Trophoblast cell (in vitro differentiated cells and primary cell): Measurements from ENCODE around the gene PSMD13.

Experiments
- DNase-seq, 2 donors: peaks; one replicate each; pipeline ENCODE4 v3.0.0-alpha.2; 2016
- H2AFZ ChIP-seq: 2 replicates; pipeline ENCODE4 v1.6.1; 2013; ENCODE audit warnings: low read length, moderate library complexity, mild to moderate bottlenecking; ENCODE audit not compliant: insufficient read depth, poor library complexity
- H2AK5ac ChIP-seq: 2 replicates; pipeline ENCODE4 v1.6.1; 2013; ENCODE audit warnings: mild to moderate bottlenecking, low read length
- H2BK120ac ChIP-seq: 2 replicates; pipeline ENCODE4 v1.6.1; 2013; ENCODE audit warnings: low read length, mild to moderate bottlenecking, moderate library complexity; ENCODE audit not compliant: insufficient read depth, poor library complexity
- H2BK12ac ChIP-seq: 2 replicates; pipeline ENCODE4 v1.6.1; 2013; ENCODE audit warnings: mild to moderate bottlenecking, low read length, moderate library complexity
- H2BK5ac ChIP-seq: 2 replicates; pipeline ENCODE4 v1.6.1; 2013; ENCODE audit warnings: low read length, low read depth, moderate library complexity, mild to moderate bottlenecking; ENCODE audit not compliant: poor library complexity
- H3K14ac ChIP-seq: 2 replicates; pipeline ENCODE4 v1.6.1; 2013; ENCODE audit warnings: mild to moderate bottlenecking, low read length
- H3K18ac ChIP-seq: 2 replicates; pipeline ENCODE4 v1.6.1; 2013; ENCODE audit warnings: mild to moderate bottlenecking, low read length
- H3K23ac ChIP-seq: 2 replicates; pipeline ENCODE4 v1.6.1; 2013; ENCODE audit warnings: low read length
- H3K27ac ChIP-seq: 2 replicates; pipeline ENCODE4 v1.5.1; 2013; ENCODE audit warnings: low read depth, mild to moderate bottlenecking, inconsistent platforms, low read length, moderate library complexity
- H3K27me3 ChIP-seq: 2 replicates; pipeline ENCODE4 v1.6.1; 2013; ENCODE audit warnings: inconsistent platforms, mild to moderate bottlenecking, low read length, moderate library complexity; ENCODE audit not compliant: insufficient read depth
- H3K36me3 ChIP-seq, 2 experiments: 1 replicate in 1 of 2; 2 replicates in 1 of 2; pipeline ENCODE4 v1.6.1; 2013; ENCODE audit warnings: low read length in 2 of 2, mild to moderate bottlenecking in 2 of 2, moderate library complexity in 1 of 2; ENCODE audit not compliant: insufficient read depth in 2 of 2, control insufficient read depth in 1 of 2
- H3K4ac ChIP-seq: 2 replicates; pipeline ENCODE4 v1.6.1; 2013; ENCODE audit warnings: low read depth, mild to moderate bottlenecking, low read length, moderate library complexity
- H3K4me1 ChIP-seq, 2 experiments: 1 replicate in 1 of 2; 2 replicates in 1 of 2; pipeline ENCODE4 v1.6.1; 2013; ENCODE audit warnings: low read length in 2 of 2, mild to moderate bottlenecking in 2 of 2, moderate library complexity in 1 of 2; ENCODE audit not compliant: insufficient read depth in 2 of 2, control insufficient read depth in 1 of 2
- H3K4me2 ChIP-seq: 2 replicates; pipeline ENCODE4 v1.6.1; 2013; ENCODE audit warnings: inconsistent platforms, mild to moderate bottlenecking, low read length, moderate library complexity
- H3K4me3 ChIP-seq: 2 replicates; pipeline ENCODE4 v1.5.1; 2013; ENCODE audit warnings: mild to moderate bottlenecking, low read depth, low read length, inconsistent platforms
- H3K79me1 ChIP-seq: one replicate; pipeline ENCODE4 v1.6.1; 2013; ENCODE audit warnings: low read length
- H3K79me2 ChIP-seq: 2 replicates; pipeline ENCODE4 v1.6.1; 2013; ENCODE audit warnings: low read length, mild to moderate bottlenecking; ENCODE audit not compliant: control insufficient read depth, insufficient read depth, poor library complexity
- H3K9ac ChIP-seq: 2 replicates; pipeline ENCODE4 v1.6.1; 2013; ENCODE audit warnings: mild to moderate bottlenecking, low read length
- H3K9me3 ChIP-seq: 2 replicates; pipeline ENCODE4 v1.6.1; 2013; ENCODE audit warnings: low read depth, mild to moderate bottlenecking, control low read depth, inconsistent platforms, low read length; ENCODE audit not compliant: insufficient read depth
- H4K12ac ChIP-seq: 2 replicates; pipeline ENCODE4 v1.6.1; 2013; ENCODE audit warnings: low read depth, mild to moderate bottlenecking, low read length, moderate library complexity
- H4K8ac ChIP-seq: 2 replicates; pipeline ENCODE4 v1.6.1; 2013; ENCODE audit warnings: low read depth, mild to moderate bottlenecking, low read length, moderate library complexity
- H4K91ac ChIP-seq: one replicate; pipeline ENCODE4 v1.6.1; 2013; ENCODE audit warnings: low read depth, mild to moderate bottlenecking, low read length, moderate library complexity
- WGBS: extraction: QIAGEN DNeasy Blood & Tissue Kit; methylation state at CpG from one replicate; pipeline ENCODE4 v1.1.7; 2013; ENCODE audit warnings: missing lambda C conversion rate; ENCODE audit not compliant: insufficient read length, insufficient coverage; ENCODE audit errors: extremely low coverage; 5-methylcytosine and 5-hydroxymethylcytosine counted together

PSMD13 gene

DNA sequence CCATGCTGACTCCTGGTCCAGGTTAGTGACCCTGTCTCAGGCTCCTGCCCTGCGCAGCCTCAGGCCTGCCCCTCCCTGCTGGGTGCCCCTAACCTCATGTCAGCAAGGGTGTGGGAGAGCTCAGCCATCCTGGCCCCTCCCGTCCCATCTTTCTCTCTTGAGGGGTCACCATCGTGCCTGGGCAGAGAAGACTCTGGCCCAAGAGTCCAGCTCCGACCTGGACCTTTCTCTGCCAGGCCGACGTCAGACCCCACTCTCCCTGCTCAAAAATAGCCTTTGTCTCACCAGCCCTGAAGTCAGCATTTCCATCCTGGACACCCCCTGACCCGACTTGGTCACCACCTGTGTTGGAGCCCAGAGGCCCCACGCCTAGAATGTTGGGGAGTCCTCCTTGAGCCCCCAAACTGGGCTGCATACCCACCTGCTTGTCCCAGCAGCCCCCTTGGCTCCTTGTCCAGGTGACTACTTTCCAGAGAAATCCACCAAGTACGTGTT is 39.0 kb upstream of the PSMD13 start:
- no peak overlapping the region for H3K9ac ChIP-seq
- no peak overlapping the region for H4K8ac ChIP-seq
- no peaks in the 10 kb centered on the region for H3K79me2 ChIP-seq
- no peak overlapping the region for H2BK12ac ChIP-seq
- H3K4me3 ChIP-seq: no peak overlapping the region
- H3K4ac ChIP-seq: no peak overlapping the region
- H3K9me3 ChIP-seq: no peaks in the 10 kb centered on the region
- H3K4me1 ChIP-seq: no peaks in the 10 kb centered on the region
- DNase-seq: no peak
- no peak overlapping the region for H3K14ac ChIP-seq
- H4K91ac ChIP-seq: no peak overlapping the region
- no peak overlapping the region for H3K27ac ChIP-seq
- no peak overlapping the region for H2BK120ac ChIP-seq
- no peak overlapping the region for H2AK5ac ChIP-seq
- no CpG with 5 or more reads among the region's 9 CpGs for WGBS
- H3K79me1 ChIP-seq: no peaks in the 10 kb centered on the region
- no peak overlapping the region for H3K18ac ChIP-seq
- H3K27me3 ChIP-seq: no peaks in the 10 kb centered on the region
- H3K36me3 ChIP-seq: peaks cover 6 to 7% of the 10 kb centered on the region in 2 experiments
- H2AFZ ChIP-seq: no peak overlapping the region
- no peak overlapping the region for H2BK5ac ChIP-seq
- no peak overlapping the region for H3K4me2 ChIP-seq
- H4K12ac ChIP-seq: peak overlapping the region; percentile 8
- H3K23ac ChIP-seq: no peak overlapping the region

- Histone ChIP-seq H2AK5ac (no peak overlapping the region), H4K12ac (no peak overlapping the region), H3K4me3 (no peak overlapping the region), H3K9ac (no peak overlapping the region), H4K91ac (no peak overlapping the region), H3K4me2 (no peak overlapping the region), H3K4ac (no peak overlapping the region), H3K36me3 (peaks cover 10 to 11% of the 10 kb centered on the region in 2 experiments), H3K79me2 (no peaks in the 10 kb centered on the region), H2BK12ac (no peak overlapping the region), H3K14ac (no peak overlapping the region), H3K27ac (no peak overlapping the region), H2AFZ (no peak overlapping the region), H3K27me3 (no peaks in the 10 kb centered on the region), H4K8ac (no peak overlapping the region), H3K9me3 (no peaks in the 10 kb centered on the region), H3K18ac (no peak overlapping the region), H3K79me1 (no peaks in the 10 kb centered on the region), H2BK5ac (no peak overlapping the region), H3K4me1 (no peaks in the 10 kb centered on the region), H3K23ac (no peak overlapping the region), H2BK120ac (no peak overlapping the region)
- WGBS: no CpG with 5 or more reads among the region's 21 CpGs
- no peak for DNase-seq
Observed at GRCh38 chr11:198236-198806, 38.5 kb upstream of the PSMD13 start.

GRCh38 chr11:199004-199581 is 37.7 kb upstream of the PSMD13 start:
- Histone ChIP-seq H3K27ac (no peak overlapping the region), H3K4me2 (no peak overlapping the region), H4K91ac (no peak overlapping the region), H2AK5ac (no peak overlapping the region), H3K14ac (no peak overlapping the region), H2BK120ac (no peak overlapping the region), H2BK12ac (no peak overlapping the region), H3K4me1 (no peaks in the 10 kb centered on the region), H2AFZ (no peak overlapping the region), H3K18ac (no peak overlapping the region), H4K8ac (no peak overlapping the region), H4K12ac (no peak overlapping the region), H3K27me3 (no peaks in the 10 kb centered on the region), H3K79me2 (no peaks in the 10 kb centered on the region), H3K36me3 (peaks cover 18 to 19% of the 10 kb centered on the region in 2 experiments), H3K9ac (no peak overlapping the region), H3K79me1 (no peaks in the 10 kb centered on the region), H3K4ac (no peak overlapping the region), H3K23ac (no peak overlapping the region), H2BK5ac (no peak overlapping the region), H3K4me3 (no peak overlapping the region), H3K9me3 (no peaks in the 10 kb centered on the region)
- DNase-seq: no peak
- WGBS: no CpG with 5 or more reads among the region's 13 CpGs

DNA sequence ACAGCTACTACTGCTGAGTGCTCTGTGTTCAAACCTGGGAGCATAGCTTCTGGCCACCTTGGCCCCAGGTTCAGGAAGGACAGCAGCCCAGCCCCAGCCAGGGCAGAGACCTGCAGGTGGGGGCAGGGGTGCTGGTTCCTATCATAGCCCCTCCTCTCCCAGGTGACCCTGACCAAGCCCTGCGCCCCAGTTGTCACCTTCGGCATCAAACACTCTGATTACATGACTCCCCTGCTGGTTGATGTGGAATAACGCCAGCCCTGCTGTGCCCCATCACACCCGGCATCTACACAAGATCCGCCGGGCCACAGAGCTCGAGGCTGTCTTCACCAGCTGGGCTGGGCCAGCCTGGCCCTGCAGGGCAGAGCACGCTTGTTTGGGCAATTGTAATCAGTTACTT is 37.0 kb upstream of the PSMD13 start:
- no peak overlapping the region for H3K4ac ChIP-seq
- no peak for DNase-seq
- WGBS: no CpG with 5 or more reads among the region's 8 CpGs
- H3K14ac ChIP-seq: no peak overlapping the region
- H3K18ac ChIP-seq: no peak overlapping the region
- H3K79me2 ChIP-seq: no peaks in the 10 kb centered on the region
- H3K79me1 ChIP-seq: no peaks in the 10 kb centered on the region
- H3K9me3 ChIP-seq: no peaks in the 10 kb centered on the region
- H3K27ac ChIP-seq: no peak overlapping the region
- no peaks in the 10 kb centered on the region for H3K27me3 ChIP-seq
- no peak overlapping the region for H4K91ac ChIP-seq
- no peak overlapping the region for H2BK120ac ChIP-seq
- no peak overlapping the region for H4K8ac ChIP-seq
- H3K4me2 ChIP-seq: no peak overlapping the region
- no peak overlapping the region for H4K12ac ChIP-seq
- no peak overlapping the region for H2AK5ac ChIP-seq
- no peak overlapping the region for H2BK12ac ChIP-seq
- H3K4me1 ChIP-seq: no peaks in the 10 kb centered on the region
- H3K4me3 ChIP-seq: peak overlapping the region; percentile 26
- no peak overlapping the region for H3K23ac ChIP-seq
- H3K9ac ChIP-seq: no peak overlapping the region
- no peak overlapping the region for H2AFZ ChIP-seq
- peaks cover 24 to 26% of the 10 kb centered on the region in 2 experiments for H3K36me3 ChIP-seq
- no peak overlapping the region for H2BK5ac ChIP-seq
